ENCODE results near the gene MPIG6B.

- TF ChIP-seq TCF4 (CRISPR knock-in tag; IDR thresholded peaks at IDR 0.05; ENCODE audit: borderline replicate concordance) = no peak
- no peak for TF ChIP-seq ZFP3 (CRISPR knock-in tag; IDR thresholded peaks at IDR 0.05)
- TF ChIP-seq CSDC2 (CRISPR knock-in tag; IDR thresholded peaks at IDR 0.05) = no peak
- no peak for TF ChIP-seq PATZ1 (CRISPR knock-in tag; IDR thresholded peaks at IDR 0.05; ENCODE audit: borderline replicate concordance)
- TF ChIP-seq RARB (CRISPR knock-in tag; IDR thresholded peaks at IDR 0.05) = no peak
- no peak for TF ChIP-seq TSHZ2 (CRISPR knock-in tag; IDR thresholded peaks at IDR 0.05)
- no peak for TF ChIP-seq ZFP30 (CRISPR knock-in tag; IDR thresholded peaks at IDR 0.05)
- TF ChIP-seq PPARA (CRISPR knock-in tag; IDR thresholded peaks at IDR 0.05; ENCODE audit: borderline replicate concordance) = no peak
- no peak for TF ChIP-seq CSRNP3 (CRISPR knock-in tag; IDR thresholded peaks at IDR 0.05)
- no peak for TF ChIP-seq ZNF565 (CRISPR knock-in tag; conservative IDR thresholded peaks at IDR 0.05; ENCODE audit: low read depth)
- no peak for TF ChIP-seq GLIS3 (CRISPR knock-in tag; IDR thresholded peaks at IDR 0.05)
- TF ChIP-seq ISL1 (CRISPR knock-in tag; IDR thresholded peaks at IDR 0.05) = no peak
- no peak for TF ChIP-seq OSR1 (CRISPR knock-in tag; IDR thresholded peaks at IDR 0.05)
These were observed 39.9 kb downstream of the MPIG6B start for GRCh38 chr6:31762878-31763618.
